SU-DHL-6 (cell line): ENCODE data around the gene FTL.
"Not testable (repeated sequence)": the region's sequence is repeated elsewhere in the genome, so short reads cannot be mapped to it uniquely, and the experiment has no call there.

ENCODE experiments used
- CTCF ChIP-seq: fragments of 200-600 bp; sonication (generic); IDR thresholded peaks from one replicate; pipeline ENCODE4 v1.5.1; 2017; ENCODE audit warnings: antibody characterized with exemption, mild to moderate bottlenecking, low read length, moderate library complexity; ENCODE audit not compliant: insufficient read depth, poor library complexity, severe bottlenecking
- EZH2phosphoT487 ChIP-seq: fragments of 200-600 bp; sonication (generic), shearing (Covaris generic); conservative IDR thresholded peaks from 2 replicates; pipeline ENCODE4 v1.6.1; 2018; ENCODE audit warnings: mild to moderate bottlenecking, antibody characterized with exemption, low read length, moderate library complexity, mixed read lengths

GRCh38 chr19:48919271-48919670 is 45.8 kb upstream of the FTL start:
- TF ChIP-seq CTCF, EZH2phosphoT487: not testable (repeated sequence)
